Measurements from ENCODE around the gene PRPF6. TPM values are rescaled to one million over a fixed set of nuclear protein-coding genes. Genes with fewer than 3 reads are reported as not detected.

The PRPF6 gene
- total and polyA plus RNA-seq, 2 of the 13 experiments (the other 11 are each of a cell fraction or from before 2014, with no cell fraction given), result 63.7 to 101 TPM

DNA sequence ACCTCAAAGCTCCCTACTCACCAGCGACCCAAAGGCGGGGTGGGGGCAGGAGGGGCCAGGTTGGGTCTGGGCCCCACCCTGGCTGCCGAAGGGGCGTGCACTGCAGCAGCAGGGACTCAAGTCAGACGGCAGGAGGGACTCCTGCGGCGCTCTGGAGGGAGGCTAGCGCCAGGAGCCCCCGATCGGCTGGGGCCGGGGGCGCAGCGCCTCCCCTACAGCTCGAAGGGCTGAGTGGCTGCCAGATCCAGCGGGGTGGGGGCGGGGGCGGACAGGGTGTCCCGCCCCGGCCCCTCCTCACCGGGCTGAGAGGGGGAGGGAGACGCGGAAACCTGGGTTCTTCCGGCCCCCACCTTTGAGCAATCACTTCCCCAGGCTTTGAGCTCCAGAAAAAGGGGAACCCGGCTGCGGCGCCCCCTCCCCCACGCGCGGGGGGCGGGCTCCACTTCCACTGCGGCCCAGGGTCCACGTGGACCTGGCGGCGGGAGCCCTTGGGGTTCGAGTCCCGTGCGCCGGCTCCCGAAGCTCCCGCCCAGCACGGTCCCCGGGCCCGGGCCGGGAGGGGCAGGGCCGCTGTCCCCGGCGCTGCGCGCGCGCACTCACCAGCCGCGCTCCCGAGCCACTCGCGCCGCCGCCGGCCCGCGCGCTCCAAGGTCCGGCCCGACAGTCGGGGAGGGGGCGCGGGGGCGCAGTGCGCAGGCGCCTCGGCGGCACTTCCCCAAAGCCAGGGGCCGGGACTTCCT is 98.5 kb downstream of the PRPF6 start, which contains the start of gene RGS19 (continued):
- no peak for TF ChIP-seq ISL2 (CRISPR knock-in tag; IDR thresholded peaks at IDR 0.05)
- TF ChIP-seq, protein P1, sequence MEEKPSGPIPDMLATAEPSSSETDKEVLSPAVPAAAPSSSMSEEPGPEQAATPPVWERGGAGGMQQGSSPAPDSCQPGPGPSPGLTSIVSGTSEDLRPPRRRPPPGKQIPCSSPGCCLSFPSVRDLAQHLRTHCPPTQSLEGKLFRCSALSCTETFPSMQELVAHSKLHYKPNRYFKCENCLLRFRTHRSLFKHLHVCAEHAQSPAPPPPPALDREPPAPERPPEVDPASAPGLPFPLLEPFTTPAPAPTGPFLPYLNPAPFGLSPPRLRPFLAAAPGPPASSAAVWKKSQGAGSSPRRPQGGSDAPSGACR (CRISPR knock-in tag; IDR thresholded peaks at IDR 0.05), result peak; percentile 80; the same call in 1 of the 2 replicates
- no peak for TF ChIP-seq CREB1 (IDR thresholded peaks at IDR 0.05)
- no peak for TF ChIP-seq CREB1 (CRISPR knock-in tag; IDR thresholded peaks at IDR 0.05)
- TF ChIP-seq GPN1 (CRISPR knock-in tag; IDR thresholded peaks at IDR 0.05; ENCODE audit: borderline replicate concordance), result no peak
- no peak for TF ChIP-seq LCORL (IDR thresholded peaks at IDR 0.05)
- TF ChIP-seq LCORL (CRISPR knock-in tag; IDR thresholded peaks at IDR 0.05), result no peak; the same call in none of the 2 replicates
- TF ChIP-seq, protein P2, sequence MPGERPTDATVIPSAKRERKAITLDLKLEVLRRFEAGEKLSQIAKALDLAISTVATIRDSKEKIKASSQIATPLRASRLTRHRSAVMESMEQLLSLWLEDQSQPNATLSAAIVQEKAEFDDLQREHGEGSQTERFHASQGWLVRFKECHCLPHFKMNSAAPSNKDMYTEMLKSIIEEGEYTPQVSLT (CRISPR knock-in tag; IDR thresholded peaks at IDR 0.05; ENCODE audit: borderline replicate concordance, low read depth), result no peak; the same call in 1 of the 2 replicates
- 0 out of 2 replicates have a peak, but pooled peaks have one; percentile 18 for TF ChIP-seq KAT8 (CRISPR knock-in tag; IDR thresholded peaks at IDR 0.05)
- no peak; the same call in 1 of the 2 replicates for TF ChIP-seq ZBTB20 (CRISPR knock-in tag; IDR thresholded peaks at IDR 0.05; ENCODE audit: borderline replicate concordance, low read depth)
- TF ChIP-seq, protein P3, sequence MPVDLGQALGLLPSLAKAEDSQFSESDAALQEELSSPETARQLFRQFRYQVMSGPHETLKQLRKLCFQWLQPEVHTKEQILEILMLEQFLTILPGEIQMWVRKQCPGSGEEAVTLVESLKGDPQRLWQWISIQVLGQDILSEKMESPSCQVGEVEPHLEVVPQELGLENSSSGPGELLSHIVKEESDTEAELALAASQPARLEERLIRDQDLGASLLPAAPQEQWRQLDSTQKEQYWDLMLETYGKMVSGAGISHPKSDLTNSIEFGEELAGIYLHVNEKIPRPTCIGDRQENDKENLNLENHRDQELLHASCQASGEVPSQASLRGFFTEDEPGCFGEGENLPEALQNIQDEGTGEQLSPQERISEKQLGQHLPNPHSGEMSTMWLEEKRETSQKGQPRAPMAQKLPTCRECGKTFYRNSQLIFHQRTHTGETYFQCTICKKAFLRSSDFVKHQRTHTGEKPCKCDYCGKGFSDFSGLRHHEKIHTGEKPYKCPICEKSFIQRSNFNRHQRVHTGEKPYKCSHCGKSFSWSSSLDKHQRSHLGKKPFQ (CRISPR knock-in tag; IDR thresholded peaks at IDR 0.05; ENCODE audit: insufficient replicate concordance), result no peak
- TF ChIP-seq MIER2 (CRISPR knock-in tag; IDR thresholded peaks at IDR 0.05), result no peak; the same call in 1 of the 2 replicates
- peak; percentile 47 for TF ChIP-seq SKI (IDR thresholded peaks at IDR 0.05; ENCODE audit: partially characterized antibody)
- TF ChIP-seq ZNF234 (CRISPR knock-in tag; conservative IDR thresholded peaks at IDR 0.05), result no peak
- no peak for TF ChIP-seq ZSCAN25 (CRISPR knock-in tag; IDR thresholded peaks at IDR 0.05)
- TF ChIP-seq, protein P4, sequence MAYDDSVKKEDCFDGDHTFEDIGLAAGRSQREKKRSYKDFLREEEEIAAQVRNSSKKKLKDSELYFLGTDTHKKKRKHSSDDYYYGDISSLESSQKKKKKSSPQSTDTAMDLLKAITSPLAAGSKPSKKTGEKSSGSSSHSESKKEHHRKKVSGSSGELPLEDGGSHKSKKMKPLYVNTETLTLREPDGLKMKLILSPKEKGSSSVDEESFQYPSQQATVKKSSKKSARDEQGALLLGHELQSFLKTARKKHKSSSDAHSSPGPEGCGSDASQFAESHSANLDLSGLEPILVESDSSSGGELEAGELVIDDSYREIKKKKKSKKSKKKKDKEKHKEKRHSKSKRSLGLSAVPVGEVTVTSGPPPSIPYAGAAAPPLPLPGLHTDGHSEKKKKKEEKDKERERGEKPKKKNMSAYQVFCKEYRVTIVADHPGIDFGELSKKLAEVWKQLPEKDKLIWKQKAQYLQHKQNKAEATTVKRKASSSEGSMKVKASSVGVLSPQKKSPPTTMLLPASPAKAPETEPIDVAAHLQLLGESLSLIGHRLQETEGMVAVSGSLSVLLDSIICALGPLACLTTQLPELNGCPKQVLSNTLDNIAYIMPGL (CRISPR knock-in tag; IDR thresholded peaks at IDR 0.05; ENCODE audit: borderline replicate concordance in 1 of 2, low read depth in 1 of 2), result peak in 1 of 2 experiments; percentile 65; a peak in 3 of 4 replicates
- TF ChIP-seq, protein P5, sequence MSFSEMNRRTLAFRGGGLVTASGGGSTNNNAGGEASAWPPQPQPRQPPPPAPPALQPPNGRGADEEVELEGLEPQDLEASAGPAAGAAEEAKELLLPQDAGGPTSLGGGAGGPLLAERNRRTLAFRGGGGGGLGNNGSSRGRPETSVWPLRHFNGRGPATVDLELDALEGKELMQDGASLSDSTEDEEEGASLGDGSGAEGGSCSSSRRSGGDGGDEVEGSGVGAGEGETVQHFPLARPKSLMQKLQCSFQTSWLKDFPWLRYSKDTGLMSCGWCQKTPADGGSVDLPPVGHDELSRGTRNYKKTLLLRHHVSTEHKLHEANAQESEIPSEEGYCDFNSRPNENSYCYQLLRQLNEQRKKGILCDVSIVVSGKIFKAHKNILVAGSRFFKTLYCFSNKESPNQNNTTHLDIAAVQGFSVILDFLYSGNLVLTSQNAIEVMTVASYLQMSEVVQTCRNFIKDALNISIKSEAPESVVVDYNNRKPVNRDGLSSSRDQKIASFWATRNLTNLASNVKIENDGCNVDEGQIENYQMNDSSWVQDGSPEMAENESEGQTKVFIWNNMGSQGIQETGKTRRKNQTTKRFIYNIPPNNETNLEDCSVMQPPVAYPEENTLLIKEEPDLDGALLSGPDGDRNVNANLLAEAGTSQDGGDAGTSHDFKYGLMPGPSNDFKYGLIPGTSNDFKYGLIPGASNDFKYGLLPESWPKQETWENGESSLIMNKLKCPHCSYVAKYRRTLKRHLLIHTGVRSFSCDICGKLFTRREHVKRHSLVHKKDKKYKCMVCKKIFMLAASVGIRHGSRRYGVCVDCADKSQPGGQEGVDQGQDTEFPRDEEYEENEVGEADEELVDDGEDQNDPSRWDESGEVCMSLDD (CRISPR knock-in tag; IDR thresholded peaks at IDR 0.05; ENCODE audit: borderline replicate concordance), result peak; percentile 71; the same call in 1 of the 2 replicates
- TF ChIP-seq NR2F2 (IDR thresholded peaks at IDR 0.05; ENCODE audit: borderline replicate concordance, low read depth), result no peak
- no peak for TF ChIP-seq ZC3H4 (CRISPR knock-in tag; IDR thresholded peaks at IDR 0.05; ENCODE audit: borderline replicate concordance)
- TF ChIP-seq, protein P6, sequence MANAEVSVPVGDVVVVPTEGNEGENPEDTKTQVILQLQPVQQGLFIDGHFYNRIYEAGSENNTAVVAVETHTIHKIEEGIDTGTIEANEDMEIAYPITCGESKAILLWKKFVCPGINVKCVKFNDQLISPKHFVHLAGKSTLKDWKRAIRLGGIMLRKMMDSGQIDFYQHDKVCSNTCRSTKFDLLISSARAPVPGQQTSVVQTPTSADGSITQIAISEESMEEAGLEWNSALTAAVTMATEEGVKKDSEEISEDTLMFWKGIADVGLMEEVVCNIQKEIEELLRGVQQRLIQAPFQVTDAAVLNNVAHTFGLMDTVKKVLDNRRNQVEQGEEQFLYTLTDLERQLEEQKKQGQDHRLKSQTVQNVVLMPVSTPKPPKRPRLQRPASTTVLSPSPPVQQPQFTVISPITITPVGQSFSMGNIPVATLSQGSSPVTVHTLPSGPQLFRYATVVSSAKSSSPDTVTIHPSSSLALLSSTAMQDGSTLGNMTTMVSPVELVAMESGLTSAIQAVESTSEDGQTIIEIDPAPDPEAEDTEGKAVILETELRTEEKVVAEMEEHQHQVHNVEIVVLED (CRISPR knock-in tag; IDR thresholded peaks at IDR 0.05; ENCODE audit: borderline replicate concordance), result no peak

Measured in HepG2 (cell line).